ENCODE measurements around the gene SYS1. TPM values are rescaled to one million over a fixed set of nuclear protein-coding genes. Genes with fewer than 3 reads are reported as not detected.

SYS1 gene
- polyA plus RNA-seq, 4 donors: 27.8 to 32.4 (median 31.9) TPM

DNA sequence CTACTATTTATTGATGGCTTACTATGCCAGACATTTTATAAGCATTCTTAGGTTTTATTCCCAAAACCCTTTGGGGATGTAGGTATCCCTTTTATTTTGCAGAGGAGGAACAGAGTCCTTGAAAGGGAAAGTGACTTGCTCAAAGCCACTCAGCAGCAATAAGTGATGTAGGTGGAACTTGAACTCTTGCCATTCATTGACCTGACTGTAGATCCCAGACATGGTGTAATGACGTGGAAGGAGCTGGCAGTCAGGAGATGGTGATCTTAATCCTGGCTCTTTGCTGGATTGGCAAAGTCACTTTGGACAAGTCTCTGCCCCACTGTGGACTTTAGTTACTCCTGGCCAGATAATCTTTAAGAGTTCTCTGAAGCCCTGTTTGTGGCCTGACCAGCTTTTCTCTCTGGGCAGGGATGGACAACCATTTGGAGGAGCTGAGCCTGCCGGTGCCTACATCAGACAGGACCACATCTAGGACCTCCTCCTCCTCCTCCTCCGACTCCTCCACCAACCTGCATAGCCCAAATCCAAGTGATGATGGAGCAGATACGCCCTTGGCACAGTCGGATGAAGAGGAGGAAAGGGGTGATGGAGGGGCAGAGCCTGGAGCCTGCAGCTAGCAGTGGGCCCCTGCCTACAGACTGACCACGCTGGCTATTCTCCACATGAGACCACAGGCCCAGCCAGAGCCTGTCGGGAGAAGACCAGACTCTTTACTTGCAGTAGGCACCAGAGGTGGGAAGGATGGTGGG, 46.7 kb downstream of the SYS1 start:
- DNase-seq (ENCODE audit: low read depth in 4 of 4, low spot score in 3 of 4): no peak

DNA sequence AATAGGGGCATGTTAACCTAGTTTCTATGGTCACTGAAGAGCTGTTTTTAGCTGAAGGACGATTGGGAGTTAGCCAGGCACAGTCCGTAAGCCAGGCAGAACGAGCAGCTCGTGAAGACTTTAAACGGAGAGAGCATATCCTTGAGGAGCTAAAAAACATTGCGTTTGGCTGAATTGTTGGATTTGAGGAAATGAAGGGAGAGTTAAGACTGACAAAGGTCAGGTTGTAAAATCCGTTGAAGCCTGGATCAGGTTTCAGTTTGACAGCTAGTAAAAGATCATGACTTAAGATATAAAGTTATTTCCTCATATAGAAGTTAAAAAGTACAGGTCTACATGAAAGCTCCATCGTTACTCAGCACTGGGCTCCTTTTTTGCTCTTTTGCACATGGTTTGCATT, 47.9 kb downstream of the SYS1 start:
- no peak for DNase-seq (ENCODE audit: low read depth in 4 of 4, low spot score in 3 of 4)

GRCh38 chr20:45412653-45413052, 49.7 kb downstream of the SYS1 start:
- no peak for DNase-seq (ENCODE audit: low read depth in 4 of 4, low spot score in 3 of 4)

- no peak for DNase-seq (ENCODE audit: low read depth in 4 of 4, low spot score in 3 of 4)
Observed at GRCh38 chr20:45413479-45413878, 50.5 kb downstream of the SYS1 start.

GRCh38 chr20:45415822-45416637, 53.1 kb downstream of the SYS1 start, which contains the start of gene PIGT:
PIGT (plus strand) TSS chr20:45416141; CDS start chr20:45416157, 16 bp downstream.
- peak in 3 of 4 donors; percentile 48 to 75 (median 58) for DNase-seq (ENCODE audit: low read depth in 4 of 4, low spot score in 3 of 4)

GRCh38 chr20:45416917-45417316, 54.0 kb downstream of the SYS1 start:
- no peak for DNase-seq (ENCODE audit: low read depth in 4 of 4, low spot score in 3 of 4)

Other genes starting within 250 kb of the SYS1 start
- gene WFDC5, start 248.0 kb upstream of the SYS1 start, polyA plus RNA-seq (ENCODE audit: insufficient read length in 4 of 4): not detected
- not detected for gene WFDC12, start 238.7 kb upstream of the SYS1 start, polyA plus RNA-seq (ENCODE audit: insufficient read length in 4 of 4)
- under 1 TPM in 1 of 4 donors, not detected in 3; 0.48 TPM for gene PI3, start 188.3 kb upstream of the SYS1 start, polyA plus RNA-seq (ENCODE audit: insufficient read length in 4 of 4)
- gene SEMG1, start 156.1 kb upstream of the SYS1 start, polyA plus RNA-seq (ENCODE audit: insufficient read length in 4 of 4): not detected
- gene SEMG2, start 141.8 kb upstream of the SYS1 start, polyA plus RNA-seq (ENCODE audit: insufficient read length in 4 of 4): not detected
- 10 to 100 TPM in 1 of 4 donors, under 1 TPM in 3; 0.29 to 12.5 (median 0.42) TPM for gene SLPI, start 108.6 kb upstream of the SYS1 start, polyA plus RNA-seq (ENCODE audit: insufficient read length in 4 of 4)
- gene RBPJL, start 56.3 kb upstream of the SYS1 start, polyA plus RNA-seq (ENCODE audit: insufficient read length in 4 of 4): not detected
- gene MATN4, start 54.9 kb upstream of the SYS1 start, polyA plus RNA-seq (ENCODE audit: insufficient read length in 4 of 4): 1 to 10 TPM in 1 of 4 donors, under 1 TPM in 3; 0.19 to 3.2 (median 0.41) TPM
- gene SDC4, start 14.7 kb upstream of the SYS1 start, polyA plus RNA-seq (ENCODE audit: insufficient read length in 4 of 4): 100 to 1,000 TPM in 3 of 4 donors, 10 to 100 TPM in 1; 36.5 to 173 (median 163) TPM
- 1 to 10 TPM in 2 of 4 donors, under 1 TPM in 2; 0.42 to 1.8 (median 1.2) TPM for gene TP53TG5, start 15.2 kb downstream of the SYS1 start, polyA plus RNA-seq (ENCODE audit: insufficient read length in 4 of 4)
- gene DBNDD2, start 45.1 kb downstream of the SYS1 start, polyA plus RNA-seq (ENCODE audit: insufficient read length in 4 of 4): 10 to 100 TPM; 14.4 to 26.6 (median 25.3) TPM
- 100 to 1,000 TPM in 2 of 4 donors, 10 to 100 TPM in 2; 98.6 to 102 (median 100) TPM for gene PIGT, start 53.0 kb downstream of the SYS1 start, polyA plus RNA-seq (ENCODE audit: insufficient read length in 4 of 4)
- 100 to 1,000 TPM in 3 of 4 donors, 10 to 100 TPM in 1; 10.7 to 228 (median 172) TPM for gene WFDC2, start 106.6 kb downstream of the SYS1 start, polyA plus RNA-seq (ENCODE audit: insufficient read length in 4 of 4)
- gene SPINT3, start 152.5 kb downstream of the SYS1 start, polyA plus RNA-seq (ENCODE audit: insufficient read length in 4 of 4): not detected
- under 1 TPM in 1 of 4 donors, not detected in 3; 0.24 TPM for gene WFDC6, start 176.3 kb downstream of the SYS1 start, polyA plus RNA-seq (ENCODE audit: insufficient read length in 4 of 4)
- gene EPPIN, start 184.2 kb downstream of the SYS1 start, polyA plus RNA-seq (ENCODE audit: insufficient read length in 4 of 4): under 1 TPM in 3 of 4 donors, not detected in 1; 0.13 to 0.50 (median 0.17) TPM
- gene WFDC8, start 216.1 kb downstream of the SYS1 start, polyA plus RNA-seq (ENCODE audit: insufficient read length in 4 of 4): under 1 TPM in 3 of 4 donors, not detected in 1; 0.14 to 0.21 (median 0.14) TPM